NB4 (cell line): Measurements from ENCODE around the gene ARHGAP24.
"Not testable (repeated sequence)": the region's sequence is repeated elsewhere in the genome, so short reads cannot be mapped to it uniquely, and the experiment has no call there.

Source experiments
- DNase-seq: peaks from one replicate; pipeline ENCODE4 v3.0.0; 2010; ENCODE audit warnings: low read depth
- H3K4me3 ChIP-seq: one replicate; pipeline ENCODE4 v1.5.1; 2011; ENCODE audit warnings: mild to moderate bottlenecking, low read depth, low read length, moderate library complexity
- MYC ChIP-seq: IDR thresholded peaks from 2 replicates; pipeline ENCODE4 v1.6.1; 2011; ENCODE audit warnings: low read depth, low read length
- POLR2A ChIP-seq: IDR thresholded peaks from 2 replicates; pipeline ENCODE4 v1.6.1; 2011; ENCODE audit warnings: mild to moderate bottlenecking; ENCODE audit not compliant: insufficient read length; ENCODE audit errors: extremely low read depth
- TF ChIP-seq, protein P1 (sequence below): IDR thresholded peaks from 2 replicates; pipeline ENCODE4 v1.6.1; 2011; ENCODE audit warnings: low read depth, low read length
- TF ChIP-seq, protein P2 (sequence below): IDR thresholded peaks from one replicate; pipeline ENCODE4 v1.5.1; 2012; ENCODE audit warnings: low read depth, low read length

Gene ARHGAP24

DNA sequence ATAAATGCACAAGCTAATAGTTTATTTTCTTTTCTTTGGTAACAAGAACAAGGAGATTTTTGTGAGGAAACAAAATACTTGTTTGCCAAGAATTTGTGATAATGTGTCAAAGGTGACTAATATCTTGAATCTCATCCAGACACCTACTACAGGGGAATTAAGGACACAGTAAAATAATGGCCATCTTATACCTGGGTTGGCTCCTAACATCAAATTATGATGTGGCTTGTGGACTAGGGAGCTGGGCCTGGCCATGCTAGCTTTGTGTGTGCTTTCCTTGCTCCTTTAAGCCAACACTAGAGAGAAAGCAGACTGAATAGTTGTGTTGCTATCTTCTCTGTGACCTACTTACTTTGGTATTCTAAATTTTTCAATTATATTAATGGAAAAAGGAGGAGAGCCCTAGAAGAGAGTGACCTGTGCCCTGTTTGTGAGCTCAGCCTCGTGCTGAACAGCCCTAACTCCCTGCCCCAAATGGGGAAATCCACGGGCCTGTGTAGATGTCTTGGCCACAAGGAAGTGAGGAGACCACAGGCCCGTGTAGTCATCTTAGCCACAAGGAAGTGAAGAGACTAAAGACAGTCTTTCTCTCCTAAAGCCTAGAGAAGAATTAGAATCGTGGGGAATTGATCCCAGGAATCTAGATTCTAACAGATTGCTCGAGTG is 23.3 kb downstream of the ARHGAP24 start:
- TF ChIP-seq POLR2A (no peak), MYC (peak; percentile 51; the same call in 1 of the 2 replicates)
- TF ChIP-seq, protein P1, sequence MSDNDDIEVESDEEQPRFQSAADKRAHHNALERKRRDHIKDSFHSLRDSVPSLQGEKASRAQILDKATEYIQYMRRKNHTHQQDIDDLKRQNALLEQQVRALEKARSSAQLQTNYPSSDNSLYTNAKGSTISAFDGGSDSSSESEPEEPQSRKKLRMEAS, result peak; percentile 58
- TF ChIP-seq, protein P2, sequence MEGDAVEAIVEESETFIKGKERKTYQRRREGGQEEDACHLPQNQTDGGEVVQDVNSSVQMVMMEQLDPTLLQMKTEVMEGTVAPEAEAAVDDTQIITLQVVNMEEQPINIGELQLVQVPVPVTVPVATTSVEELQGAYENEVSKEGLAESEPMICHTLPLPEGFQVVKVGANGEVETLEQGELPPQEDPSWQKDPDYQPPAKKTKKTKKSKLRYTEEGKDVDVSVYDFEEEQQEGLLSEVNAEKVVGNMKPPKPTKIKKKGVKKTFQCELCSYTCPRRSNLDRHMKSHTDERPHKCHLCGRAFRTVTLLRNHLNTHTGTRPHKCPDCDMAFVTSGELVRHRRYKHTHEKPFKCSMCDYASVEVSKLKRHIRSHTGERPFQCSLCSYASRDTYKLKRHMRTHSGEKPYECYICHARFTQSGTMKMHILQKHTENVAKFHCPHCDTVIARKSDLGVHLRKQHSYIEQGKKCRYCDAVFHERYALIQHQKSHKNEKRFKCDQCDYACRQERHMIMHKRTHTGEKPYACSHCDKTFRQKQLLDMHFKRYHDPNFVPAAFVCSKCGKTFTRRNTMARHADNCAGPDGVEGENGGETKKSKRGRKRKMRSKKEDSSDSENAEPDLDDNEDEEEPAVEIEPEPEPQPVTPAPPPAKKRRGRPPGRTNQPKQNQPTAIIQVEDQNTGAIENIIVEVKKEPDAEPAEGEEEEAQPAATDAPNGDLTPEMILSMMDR, result no peak
- H3K4me3 ChIP-seq, result no peak overlapping the region
- DNase-seq, result peak; percentile 83

DNA sequence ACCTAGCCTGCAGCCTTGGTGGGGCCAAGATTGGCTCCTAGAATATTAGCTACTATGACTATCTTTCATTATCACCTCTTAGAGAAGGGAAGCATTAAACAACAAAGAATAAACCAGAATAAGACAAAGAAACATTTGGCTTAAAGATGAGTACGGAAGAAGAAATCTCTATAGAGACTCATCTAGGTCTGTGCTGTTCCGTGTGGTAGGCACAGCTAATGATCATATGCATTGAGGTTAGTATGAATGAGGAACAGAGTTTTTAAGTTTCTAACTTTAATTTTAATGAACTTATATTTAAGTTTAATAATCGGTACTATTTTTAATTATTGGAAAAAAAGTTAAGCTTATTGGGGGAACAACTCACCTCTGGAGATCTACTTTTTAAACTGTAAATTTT is 24.6 kb downstream of the ARHGAP24 start:
- no peak overlapping the region for H3K4me3 ChIP-seq
- no peak for TF ChIP-seq POLR2A
- TF ChIP-seq MYC, result no peak
- TF ChIP-seq, protein P1, result no peak
- TF ChIP-seq, protein P2, result no peak
- no peak for DNase-seq

DNA sequence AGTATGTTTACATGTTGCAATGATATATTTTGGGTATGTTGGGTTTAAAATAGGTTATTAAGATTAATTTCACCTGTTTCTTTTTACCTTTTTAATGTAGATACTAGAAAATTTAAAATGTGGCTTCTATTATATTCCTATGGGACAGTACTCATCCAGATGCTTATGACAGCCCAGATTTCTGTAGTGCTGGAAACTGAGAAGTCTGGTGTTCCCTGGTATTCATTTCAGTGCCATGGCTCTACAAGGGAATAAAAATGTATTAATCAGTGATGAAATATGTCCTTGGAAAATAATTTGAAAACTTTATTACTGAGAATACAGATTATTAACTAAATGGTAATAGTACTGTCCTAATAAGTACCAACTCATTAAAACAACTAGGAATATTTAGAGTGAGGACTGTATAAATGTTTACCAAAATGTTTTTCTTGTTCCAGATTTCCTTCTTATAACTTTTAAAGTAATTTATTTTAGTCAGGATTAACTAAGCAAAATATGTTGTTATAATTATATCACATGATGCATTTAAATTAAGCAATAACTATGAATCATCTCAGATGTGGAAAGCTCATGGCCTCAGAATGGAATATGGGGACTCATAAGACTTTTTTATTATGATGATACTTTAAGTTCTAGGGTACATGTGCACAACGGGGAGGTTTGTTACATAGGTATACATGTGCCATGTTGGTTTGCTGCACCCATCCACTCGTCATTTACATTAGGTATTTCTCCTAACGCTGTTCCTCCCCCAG is 25.3 kb downstream of the ARHGAP24 start:
- no peak overlapping the region for H3K4me3 ChIP-seq
- TF ChIP-seq, protein P2, result no peak
- TF ChIP-seq, protein P1, result no peak
- no peak for DNase-seq

DNA sequence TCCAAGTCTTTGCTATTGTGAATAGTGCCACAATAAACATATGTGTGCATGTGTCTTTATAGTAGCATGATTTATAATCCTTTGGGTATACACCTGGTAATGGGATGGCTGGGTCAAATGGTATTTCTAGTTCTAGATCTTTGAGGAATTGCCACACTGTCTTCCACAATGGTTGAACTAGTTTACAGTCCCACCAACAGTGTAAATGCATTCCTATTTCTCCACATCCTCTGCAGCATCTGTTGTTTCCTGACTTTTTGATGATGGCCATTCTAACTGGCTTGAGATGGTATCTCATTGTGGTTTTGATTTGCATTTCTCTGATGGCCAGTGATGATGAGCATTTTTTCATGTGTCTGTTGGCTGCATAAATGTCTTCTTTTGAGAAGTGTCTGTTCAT is 26.2 kb downstream of the ARHGAP24 start:
- DNase-seq, H3K4me3 ChIP-seq: not testable (repeated sequence)

DNA sequence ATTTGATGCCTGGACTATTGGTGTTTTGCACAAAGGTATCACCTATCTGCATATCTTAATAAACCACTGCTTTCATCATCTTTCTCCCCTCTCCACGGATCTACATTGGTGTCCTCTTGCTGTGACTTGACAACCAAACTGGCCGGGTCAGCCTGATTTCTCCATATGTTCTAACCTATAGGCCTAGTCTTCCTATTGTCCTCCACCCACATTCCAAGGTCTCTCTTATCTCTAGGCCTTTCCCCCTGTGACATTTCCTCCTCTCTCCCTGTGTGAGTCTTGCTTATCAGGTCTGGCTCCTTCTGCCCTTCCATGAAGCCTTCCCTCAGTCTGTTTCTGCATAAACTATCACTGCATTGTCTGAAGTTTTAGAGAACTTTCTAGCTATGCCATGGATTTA is 33.7 kb downstream of the ARHGAP24 start:
- no peak overlapping the region for H3K4me3 ChIP-seq
- TF ChIP-seq MYC, result no peak
- TF ChIP-seq, protein P2, result no peak
- no peak for TF ChIP-seq POLR2A
- TF ChIP-seq, protein P1, result no peak
- no peak for DNase-seq

DNA sequence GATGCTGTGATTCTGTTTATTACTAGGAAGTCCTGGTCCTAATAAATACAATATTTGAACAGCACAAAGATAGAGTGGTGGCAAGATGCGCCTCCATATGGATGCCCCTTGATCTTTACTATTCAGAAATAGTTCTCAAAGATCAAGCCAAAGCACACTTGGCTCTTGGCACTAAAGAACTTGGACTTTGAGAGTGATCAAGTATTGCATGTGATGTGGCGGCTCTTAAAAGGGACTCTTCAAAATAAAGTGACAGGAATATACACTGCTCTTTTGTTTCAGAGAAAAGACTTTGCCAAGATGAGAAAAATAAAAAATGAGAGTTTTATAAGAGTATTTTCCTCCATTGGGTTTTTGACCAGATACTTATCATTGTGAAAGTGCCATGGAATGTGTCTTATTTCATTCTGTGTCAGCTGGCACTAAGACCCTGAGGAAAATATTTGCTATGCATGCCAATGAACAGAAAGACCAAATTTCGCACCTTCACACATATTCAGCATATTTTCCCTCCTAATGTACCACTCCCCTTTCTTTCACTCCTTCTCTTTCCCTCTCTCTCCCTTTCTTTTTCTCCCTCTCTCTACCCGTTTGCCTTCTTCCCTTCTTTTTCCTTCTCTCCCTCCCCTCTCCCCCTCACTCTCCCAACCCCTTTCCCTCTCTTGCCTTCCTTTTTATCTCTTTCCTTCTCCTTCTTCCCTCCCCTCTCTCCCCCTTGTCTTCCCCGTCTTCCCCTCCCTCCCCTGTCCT is 35.1 kb downstream of the ARHGAP24 start:
- no peak for DNase-seq
- TF ChIP-seq, protein P2, result no peak
- TF ChIP-seq, protein P1, result no peak
- TF ChIP-seq MYC, result no peak
- TF ChIP-seq POLR2A, result no peak
- H3K4me3 ChIP-seq, result no peak overlapping the region
